Hepatocyte (in vitro differentiated cells): ENCODE measurements around the gene ROR2. TPM values are rescaled to one million over a fixed set of nuclear protein-coding genes. Genes with fewer than 3 reads are reported as not detected.
"Not testable (repeated sequence)": the region's sequence is repeated elsewhere in the genome, so short reads cannot be mapped to it uniquely, and the experiment has no call there.

ENCODE experiments used
- DNase-seq: peaks from one replicate; pipeline ENCODE4 v3.0.0-alpha.2; 2016; ENCODE audit warnings: low spot score
- H2AFZ ChIP-seq: fragments of 200-600 bp; sonication (generic); 2 replicates; pipeline ENCODE4 v1.6.0; 2016; ENCODE audit warnings: antibody characterized with exemption, mild to moderate bottlenecking
- H3K27ac ChIP-seq: fragments of 200-600 bp; sonication (generic); 2 replicates; pipeline ENCODE4 v1.5.1; 2016; ENCODE audit warnings: mild to moderate bottlenecking
- H3K27me3 ChIP-seq: fragments of 200-600 bp; sonication (generic); 2 replicates; pipeline ENCODE4 v1.6.1; 2016
- H3K36me3 ChIP-seq: fragments of 200-600 bp; sonication (generic); replicated peaks from 2 replicates; pipeline ENCODE4 v1.5.1; 2016; ENCODE audit warnings: low read depth; ENCODE audit not compliant: insufficient read depth
- H3K4me1 ChIP-seq: fragments of 200-600 bp; sonication (generic); 2 replicates; pipeline ENCODE4 v1.5.1; 2016; ENCODE audit warnings: mild to moderate bottlenecking, moderate library complexity; ENCODE audit not compliant: insufficient read depth
- H3K4me2 ChIP-seq: fragments of 200-600 bp; sonication (generic); 2 replicates; pipeline ENCODE4 v1.6.0; 2016
- H3K4me3 ChIP-seq: fragments of 200-600 bp; sonication (generic); 2 replicates; pipeline ENCODE4 v1.5.1; 2016; ENCODE audit warnings: mild to moderate bottlenecking
- H3K79me2 ChIP-seq: fragments of 200-600 bp; sonication (generic); 2 replicates; pipeline ENCODE4 v1.6.0; 2017; ENCODE audit warnings: mild to moderate bottlenecking
- H3K9me2 ChIP-seq: fragments of 200-600 bp; sonication (generic); replicated peaks from 2 replicates; pipeline ENCODE4 v1.6.0; 2017; ENCODE audit warnings: mild to moderate bottlenecking; ENCODE audit not compliant: insufficient read depth
- H3K9me3 ChIP-seq: fragments of 200-600 bp; sonication (generic); 2 replicates; pipeline ENCODE4 v1.5.1; 2016; ENCODE audit warnings: low read depth, mild to moderate bottlenecking
- H4K20me1 ChIP-seq: fragments of 200-600 bp; sonication (generic); 2 replicates; pipeline ENCODE4 v1.6.0; 2016; ENCODE audit warnings: mild to moderate bottlenecking; ENCODE audit not compliant: insufficient read depth, poor library complexity, severe bottlenecking
- EZH2 ChIP-seq: fragments of 200-600 bp; sonication (generic); IDR thresholded peaks from 2 replicates; pipeline ENCODE4 v1.6.1; 2016; ENCODE audit warnings: antibody characterized with exemption, mild to moderate bottlenecking, borderline replicate concordance
- EZH2phosphoT487 ChIP-seq: fragments of 200-600 bp; sonication (generic); IDR thresholded peaks from one replicate; pipeline ENCODE4 v1.6.1; 2018; ENCODE audit warnings: antibody characterized with exemption, mild to moderate bottlenecking, low read depth, moderate library complexity; ENCODE audit not compliant: unreplicated experiment, severe bottlenecking
- WGBS: methylation state at CpG from one replicate; pipeline ENCODE4 v1.1.6; 2016; ENCODE audit warnings: low lambda C conversion rate; ENCODE audit errors: missing lambda C conversion rate; 5-methylcytosine and 5-hydroxymethylcytosine counted together
- polyA plus RNA-seq: library from polyadenylated mRNA; unstranded; fragments of >200 nt; fragmentation: Nextera tagmentation; extraction: Ambion mirVana; gene quantifications from 2 replicates; pipeline ENCODE4 v1.2.1, GENCODE V29; 2016
- total RNA-seq: library from RNA; depleted of rRNA; stranded (reverse); fragments of >200 nt; gene quantifications from 2 replicates; pipeline ENCODE4 v1.2.3, GENCODE V29; 2014
- TF ChIP-seq, protein P1 (sequence below): fragments of 200-600 bp; sonication (generic); IDR thresholded peaks from 2 replicates; pipeline ENCODE4 v1.5.1; 2016; ENCODE audit warnings: antibody characterized with exemption, mild to moderate bottlenecking; ENCODE audit not compliant: poor library complexity

ROR2 gene
- total and polyA plus RNA-seq, 2 experiments from 2014 or later: 25.6 to 29.5 TPM

GRCh38 chr9:91642771-91643170 lies 307.3 kb downstream of the ROR2 start:
- DNase-seq: no peak
- no peak for TF ChIP-seq EZH2
- no peak for TF ChIP-seq EZH2phosphoT487
- TF ChIP-seq, protein P1, sequence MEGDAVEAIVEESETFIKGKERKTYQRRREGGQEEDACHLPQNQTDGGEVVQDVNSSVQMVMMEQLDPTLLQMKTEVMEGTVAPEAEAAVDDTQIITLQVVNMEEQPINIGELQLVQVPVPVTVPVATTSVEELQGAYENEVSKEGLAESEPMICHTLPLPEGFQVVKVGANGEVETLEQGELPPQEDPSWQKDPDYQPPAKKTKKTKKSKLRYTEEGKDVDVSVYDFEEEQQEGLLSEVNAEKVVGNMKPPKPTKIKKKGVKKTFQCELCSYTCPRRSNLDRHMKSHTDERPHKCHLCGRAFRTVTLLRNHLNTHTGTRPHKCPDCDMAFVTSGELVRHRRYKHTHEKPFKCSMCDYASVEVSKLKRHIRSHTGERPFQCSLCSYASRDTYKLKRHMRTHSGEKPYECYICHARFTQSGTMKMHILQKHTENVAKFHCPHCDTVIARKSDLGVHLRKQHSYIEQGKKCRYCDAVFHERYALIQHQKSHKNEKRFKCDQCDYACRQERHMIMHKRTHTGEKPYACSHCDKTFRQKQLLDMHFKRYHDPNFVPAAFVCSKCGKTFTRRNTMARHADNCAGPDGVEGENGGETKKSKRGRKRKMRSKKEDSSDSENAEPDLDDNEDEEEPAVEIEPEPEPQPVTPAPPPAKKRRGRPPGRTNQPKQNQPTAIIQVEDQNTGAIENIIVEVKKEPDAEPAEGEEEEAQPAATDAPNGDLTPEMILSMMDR: no peak
- Histone ChIP-seq H3K9me3 (no peaks in the 10 kb centered on the region), H3K79me2 (no peaks in the 10 kb centered on the region), H2AFZ (no peak overlapping the region), H4K20me1 (no peaks in the 10 kb centered on the region), H3K9me2 (no peaks in the 10 kb centered on the region), H3K36me3 (no peaks in the 10 kb centered on the region), H3K27me3 (no peaks in the 10 kb centered on the region), H3K4me3 (no peak overlapping the region), H3K4me2 (no peak overlapping the region), H3K27ac (no peak overlapping the region), H3K4me1 (no peaks in the 10 kb centered on the region)
- 89% methylated on average over 5 of the region's 5 CpGs for WGBS

- Histone ChIP-seq H3K4me2 (no peak overlapping the region), H3K27ac (no peak overlapping the region), H3K4me1 (no peaks in the 10 kb centered on the region), H3K79me2 (no peaks in the 10 kb centered on the region), H3K36me3 (no peaks in the 10 kb centered on the region), H3K27me3 (no peaks in the 10 kb centered on the region), H4K20me1 (no peaks in the 10 kb centered on the region), H2AFZ (no peak overlapping the region), H3K9me2 (no peaks in the 10 kb centered on the region), H3K9me3 (no peaks in the 10 kb centered on the region), H3K4me3 (no peak overlapping the region)
- DNase-seq: no peak
- 92% methylated on average over 2 of the region's 2 CpGs for WGBS
- TF ChIP-seq, protein P1: no peak
- TF ChIP-seq EZH2phosphoT487 (no peak), EZH2 (no peak)
These were observed 309.6 kb downstream of the ROR2 start for GRCh38 chr9:91640428-91640827.

DNA sequence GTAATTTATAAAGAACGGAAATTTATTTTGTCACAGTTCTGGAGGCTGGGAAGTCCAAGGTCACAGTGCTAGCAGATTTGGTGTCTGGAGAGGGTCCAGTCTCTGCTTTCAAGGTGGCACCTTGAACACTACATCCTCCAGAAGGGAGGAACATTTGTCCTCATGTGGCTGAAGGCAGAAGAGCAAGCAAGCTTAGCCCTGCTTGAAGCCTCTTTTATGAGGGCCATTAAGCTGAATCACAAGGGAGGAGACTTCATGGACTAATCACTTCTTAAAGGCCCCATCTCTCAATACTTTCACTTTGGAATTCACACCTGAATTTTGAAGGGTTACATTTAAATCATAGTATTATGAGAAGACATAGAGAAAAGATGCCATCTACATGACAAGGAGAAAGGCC lies 311.0 kb downstream of the ROR2 start:
- Histone ChIP-seq H3K9me2 (no peaks in the 10 kb centered on the region), H2AFZ (no peak overlapping the region), H3K27me3 (no peaks in the 10 kb centered on the region), H3K4me3 (no peak overlapping the region), H3K27ac (no peak overlapping the region), H4K20me1 (no peaks in the 10 kb centered on the region), H3K4me1 (no peaks in the 10 kb centered on the region), H3K36me3 (no peaks in the 10 kb centered on the region), H3K9me3 (no peaks in the 10 kb centered on the region), H3K79me2 (no peaks in the 10 kb centered on the region), H3K4me2 (no peak overlapping the region)
- WGBS: 96% methylated on average over 1 of the region's 1 CpG
- no peak for TF ChIP-seq EZH2phosphoT487
- TF ChIP-seq EZH2: no peak
- TF ChIP-seq, protein P1: no peak
- no peak for DNase-seq

GRCh38 chr9:91634832-91635231 lies 315.2 kb downstream of the ROR2 start:
- not testable (repeated sequence) for H3K4me2 ChIP-seq, H3K79me2 ChIP-seq, H3K4me1 ChIP-seq, H4K20me1 ChIP-seq, H3K27ac ChIP-seq, H3K4me3 ChIP-seq, H3K27me3 ChIP-seq, H3K9me3 ChIP-seq, DNase-seq, H2AFZ ChIP-seq, H3K9me2 ChIP-seq, H3K36me3 ChIP-seq
- WGBS: 89% methylated on average over 4 of the region's 7 CpGs
